Panc1 (cell line): Measurements from ENCODE around the gene PKD1L1. TPM values are rescaled to one million over a fixed set of nuclear protein-coding genes. Genes with fewer than 3 reads are reported as not detected.

Experiments used
- ATAC-seq: fragments of 200-7000 bp; cut with Tn5 transposase; 2 replicates; pipeline ENCODE4 v1.9.1; 2020; ENCODE audit warnings: mild to moderate bottlenecking, moderate library complexity
- BruUV-seq: library from RNA; stranded (reverse); fragments of 400-500 nt; replicated peaks from 2 replicates; lab custom pipeline; 2021; lab: Mats Ljungman, UMichigan
- CTCF ChIA-PET: fragments of 300-600 bp; sonication (Branson Sonifier 250); formaldehyde crosslinking; loops from one replicate; lab custom pipeline; 2022; ENCODE audit warnings: antibody characterized with exemption; lab: Charles Lee
- POLR2A ChIA-PET: fragments of 300-600 bp; sonication (Branson Sonifier 250); formaldehyde crosslinking; loops from one replicate; lab custom pipeline; 2022; ENCODE audit warnings: antibody characterized with exemption; lab: Charles Lee
- DNase-seq: peaks from one replicate; pipeline ENCODE4 v3.0.0-alpha.2; 2010; ENCODE audit warnings: low read depth, low spot score
- H3K27ac ChIP-seq: 2 replicates; pipeline ENCODE4 v1.5.1; 2011; ENCODE audit warnings: mild to moderate bottlenecking, low read length, inconsistent platforms
- H3K27me3 ChIP-seq: fragments of 200-500 bp; sonication (Bioruptor generic); 2 replicates; pipeline ENCODE4 v1.6.0; 2014; ENCODE audit warnings: low read length, inconsistent platforms; ENCODE audit not compliant: control insufficient read depth, insufficient read depth
- H3K36me3 ChIP-seq: fragments of 200-500 bp; sonication (Bioruptor generic); 2 replicates; pipeline ENCODE4 v1.5.1; 2014; ENCODE audit warnings: inconsistent platforms, mild to moderate bottlenecking, low read length, moderate library complexity; ENCODE audit not compliant: control insufficient read depth, insufficient read depth
- H3K4me1 ChIP-seq: 2 replicates; pipeline ENCODE4 v1.5.1; 2011; ENCODE audit warnings: inconsistent platforms, mild to moderate bottlenecking, low read length, moderate library complexity; ENCODE audit not compliant: control insufficient read depth, insufficient read depth
- H3K4me3 ChIP-seq, 2 experiments: 2 replicates each; pipeline ENCODE4 v1.5.1; 2011 to 2012; ENCODE audit warnings: low read depth in 2 of 2, low read length in 2 of 2, mild to moderate bottlenecking in 2 of 2, inconsistent platforms in 1 of 2, moderate library complexity in 1 of 2
- H3K9me3 ChIP-seq: fragments of 200-500 bp; sonication (Bioruptor generic); 2 replicates; pipeline ENCODE4 v1.5.1; 2014; ENCODE audit warnings: low read depth, mild to moderate bottlenecking, inconsistent platforms, low read length, moderate library complexity; ENCODE audit not compliant: control insufficient read depth, insufficient read depth
- CTCF ChIP-seq: fragments of 450-650 bp; IDR thresholded peaks from 2 replicates; pipeline ENCODE4 v1.5.1; 2017; ENCODE audit warnings: mild to moderate bottlenecking
- POLR2AphosphoS5 ChIP-seq: IDR thresholded peaks from 2 replicates; pipeline ENCODE4 v1.6.1; 2012; ENCODE audit warnings: mild to moderate bottlenecking, low read depth, low read length, moderate library complexity
- REST ChIP-seq, 2 experiments: IDR thresholded peaks; 2 replicates each; pipeline ENCODE4 v1.6.1; 2011 to 2012; ENCODE audit warnings: low read depth in 2 of 2, control low read depth in 1 of 2, low read length in 1 of 2, mild to moderate bottlenecking in 1 of 2, moderate library complexity in 1 of 2; ENCODE audit not compliant: insufficient read depth in 1 of 2
- SIN3A ChIP-seq: IDR thresholded peaks from 2 replicates; pipeline ENCODE4 v1.6.1; 2012; ENCODE audit warnings: low read depth, mild to moderate bottlenecking, low read length, moderate library complexity, borderline replicate concordance; ENCODE audit not compliant: insufficient read depth
- TCF7L2 ChIP-seq: IDR thresholded peaks from 2 replicates; pipeline ENCODE4 v1.6.1; 2011; ENCODE audit warnings: mild to moderate bottlenecking, low read depth, low read length, inconsistent platforms
- in situ Hi-C: cut with HindIII; loops from 2 replicates; pipeline ENCODE4 v1.10.0; 2016; ENCODE audit warnings: low sequenced_read_pairs, low pct_unique_long_range_greater_than_20kb
- intact Hi-C: fragments of 100-400 bp; cut with micrococcal nuclease; formaldehyde crosslinking; loops from one replicate; pipeline ENCODE4 v1.10.0; 2022; ENCODE audit not compliant: unreplicated experiment
- total RNA-seq: library from RNA; stranded (reverse); gene quantifications from one replicate; pipeline ENCODE4 v1.2.1, GENCODE V29; 2021; ENCODE audit not compliant: unreplicated experiment

The PKD1L1 gene
- total RNA-seq, 1 experiment from 2014 or later = 2.2 TPM

- TF ChIP-seq SIN3A = no peak
- no peak for TF ChIP-seq CTCF
- TF ChIP-seq TCF7L2 = no peak
- 0 out of 2 replicates have a peak, but pooled peaks have one; percentile 4 for TF ChIP-seq POLR2AphosphoS5
- TF ChIP-seq REST (IDR thresholded peaks at IDR 0.05; ENCODE audit: insufficient read depth in 1 of 2, low read depth in 2 of 2, low read length in 1 of 2) = no peak
- H3K4me1 ChIP-seq = peaks cover 12% of the 10 kb centered on the region
- H3K27me3 ChIP-seq = no peaks in the 10 kb centered on the region
- ATAC-seq = 0 out of 2 replicates have a peak, but pooled peaks have one; percentile 13
- no peaks in the 10 kb centered on the region for H3K9me3 ChIP-seq
- intact Hi-C loops (no loop called here), in situ Hi-C loops (no loop called here)
- 0 out of 2 replicates have a peak overlapping the region, but pooled peaks have one; percentile 4 for H3K27ac ChIP-seq
- CTCF ChIA-PET = no interaction called here
- BruUV-seq = no TSS peak
- no peak overlapping the region for H3K4me3 ChIP-seq
- POLR2A ChIA-PET = no interaction called here
- no peak for DNase-seq
- peaks cover 9% of the 10 kb centered on the region for H3K36me3 ChIP-seq
Observed at GRCh38 chr7:47953822-47954221, 5.6 kb upstream of the PKD1L1 start.

- BruUV-seq = no TSS peak
- intact Hi-C loops = no loop called here
- no peaks in the 10 kb centered on the region for H3K9me3 ChIP-seq
- H3K36me3 ChIP-seq = peaks cover 9% of the 10 kb centered on the region
- DNase-seq (no peak), ATAC-seq (no peak)
- H3K4me1 ChIP-seq = peaks cover 12% of the 10 kb centered on the region
- CTCF ChIA-PET = no interaction called here
- peak overlapping the region; percentile 15; the same call in 1 of the 2 replicates for H3K27ac ChIP-seq
- no peaks in the 10 kb centered on the region for H3K27me3 ChIP-seq
- POLR2A ChIA-PET = no interaction called here
- in situ Hi-C loops = no loop called here
- TF ChIP-seq SIN3A (no peak), REST (IDR thresholded peaks at IDR 0.05; ENCODE audit: insufficient read depth in 1 of 2, low read depth in 2 of 2, low read length in 1 of 2) (no peak), CTCF (no peak)
- H3K4me3 ChIP-seq = no peak overlapping the region
Observed at GRCh38 chr7:47952224-47952623, 4.0 kb upstream of the PKD1L1 start.
